ENCODE results near the gene CRYBB3. TPM values are rescaled to one million over a fixed set of nuclear protein-coding genes. Genes with fewer than 3 reads are reported as not detected.

CRYBB3 gene
- polyA plus RNA-seq, 1 donor (not counting 4 experiments of a cell fraction or from before 2014, with no cell fraction given): not detected

- Histone ChIP-seq H3K36me3 (ENCODE audit: control insufficient read depth in 2 of 2, extremely low read depth in 1 of 2, insufficient read depth in 2 of 2, low read length in 2 of 2) (peaks cover 0 to 1% of the 10 kb centered on the region in 2 experiments), H3K4me3 (ENCODE audit: control insufficient read depth in 2 of 3, extremely low read depth in 1 of 3, insufficient read depth in 2 of 3, low read depth in 1 of 3, low read length in 3 of 3) (no peak overlapping the region), H3K4me2 (ENCODE audit: control insufficient read depth, extremely low read depth, insufficient read depth, low read depth, low read length) (no peak overlapping the region), H3K9me1 (ENCODE audit: control insufficient read depth, extremely low read depth, insufficient read depth, low read length) (no peaks in the 10 kb centered on the region), H3K9ac (ENCODE audit: control insufficient read depth, extremely low read depth, insufficient read depth, low read length) (no peak overlapping the region), H4K20me1 (ENCODE audit: control insufficient read depth, extremely low read depth, insufficient read depth, low read length) (peaks cover 6% of the 10 kb centered on the region), H3K27ac (ENCODE audit: control insufficient read depth, insufficient read depth, low read length) (no peak overlapping the region), H3K9me3 (ENCODE audit: control insufficient read depth, low read depth, low read length) (no peaks in the 10 kb centered on the region), H2AFZ (ENCODE audit: control insufficient read depth, low read length) (no peak overlapping the region), H3K27me3 (ENCODE audit: control insufficient read depth, extremely low read depth, insufficient read depth, low read length) (no peaks in the 10 kb centered on the region), H3K4me1 (ENCODE audit: control insufficient read depth, extremely low read depth, insufficient read depth, low read length) (peaks cover 34% of the 10 kb centered on the region), H3K79me2 (ENCODE audit: control insufficient read depth, insufficient read depth, low read length) (no peaks in the 10 kb centered on the region)
- dilution Hi-C loops (cut with MboI; ENCODE audit: extremely low pct_ligation_motif_present, low sequenced_read_pairs): no loop called here
- TF ChIP-seq, protein P1, sequence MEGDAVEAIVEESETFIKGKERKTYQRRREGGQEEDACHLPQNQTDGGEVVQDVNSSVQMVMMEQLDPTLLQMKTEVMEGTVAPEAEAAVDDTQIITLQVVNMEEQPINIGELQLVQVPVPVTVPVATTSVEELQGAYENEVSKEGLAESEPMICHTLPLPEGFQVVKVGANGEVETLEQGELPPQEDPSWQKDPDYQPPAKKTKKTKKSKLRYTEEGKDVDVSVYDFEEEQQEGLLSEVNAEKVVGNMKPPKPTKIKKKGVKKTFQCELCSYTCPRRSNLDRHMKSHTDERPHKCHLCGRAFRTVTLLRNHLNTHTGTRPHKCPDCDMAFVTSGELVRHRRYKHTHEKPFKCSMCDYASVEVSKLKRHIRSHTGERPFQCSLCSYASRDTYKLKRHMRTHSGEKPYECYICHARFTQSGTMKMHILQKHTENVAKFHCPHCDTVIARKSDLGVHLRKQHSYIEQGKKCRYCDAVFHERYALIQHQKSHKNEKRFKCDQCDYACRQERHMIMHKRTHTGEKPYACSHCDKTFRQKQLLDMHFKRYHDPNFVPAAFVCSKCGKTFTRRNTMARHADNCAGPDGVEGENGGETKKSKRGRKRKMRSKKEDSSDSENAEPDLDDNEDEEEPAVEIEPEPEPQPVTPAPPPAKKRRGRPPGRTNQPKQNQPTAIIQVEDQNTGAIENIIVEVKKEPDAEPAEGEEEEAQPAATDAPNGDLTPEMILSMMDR (optimal IDR thresholded peaks at IDR 0.05 in 1 of 3, IDR thresholded peaks at IDR 0.05 in 1 of 3, conservative IDR thresholded peaks at IDR 0.05 in 1 of 3; ENCODE audit: extremely low read depth in 1 of 3, insufficient read depth in 2 of 3, low read length in 3 of 3): no peak
- TF ChIP-seq EZH2 (IDR thresholded peaks at IDR 0.05; ENCODE audit: low read length): no peak
- FAIRE-seq (no peak), DNase-seq (ENCODE audit: low read depth, low spot score) (no peak)
Observed at GRCh38 chr22:25162561-25162960, 37.1 kb upstream of the CRYBB3 start.

- Histone ChIP-seq H3K9ac (ENCODE audit: control insufficient read depth, extremely low read depth, insufficient read depth, low read length) (no peak overlapping the region), H3K27ac (ENCODE audit: control insufficient read depth, insufficient read depth, low read length) (no peak overlapping the region), H2AFZ (ENCODE audit: control insufficient read depth, low read length) (no peak overlapping the region), H3K79me2 (ENCODE audit: control insufficient read depth, insufficient read depth, low read length) (no peaks in the 10 kb centered on the region), H4K20me1 (ENCODE audit: control insufficient read depth, extremely low read depth, insufficient read depth, low read length) (peaks cover 6% of the 10 kb centered on the region), H3K36me3 (ENCODE audit: control insufficient read depth in 2 of 2, extremely low read depth in 1 of 2, insufficient read depth in 2 of 2, low read length in 2 of 2) (no peaks in the 10 kb centered on the region), H3K9me3 (ENCODE audit: control insufficient read depth, low read depth, low read length) (no peaks in the 10 kb centered on the region), H3K9me1 (ENCODE audit: control insufficient read depth, extremely low read depth, insufficient read depth, low read length) (no peaks in the 10 kb centered on the region), H3K4me1 (ENCODE audit: control insufficient read depth, extremely low read depth, insufficient read depth, low read length) (peaks cover 38% of the 10 kb centered on the region), H3K4me3 (ENCODE audit: control insufficient read depth in 2 of 3, extremely low read depth in 1 of 3, insufficient read depth in 2 of 3, low read depth in 1 of 3, low read length in 3 of 3) (no peak overlapping the region), H3K4me2 (ENCODE audit: control insufficient read depth, extremely low read depth, insufficient read depth, low read depth, low read length) (no peak overlapping the region), H3K27me3 (ENCODE audit: control insufficient read depth, extremely low read depth, insufficient read depth, low read length) (no peaks in the 10 kb centered on the region)
- no peak for TF ChIP-seq EZH2 (IDR thresholded peaks at IDR 0.05; ENCODE audit: low read length)
- TF ChIP-seq, protein P1 (optimal IDR thresholded peaks at IDR 0.05 in 1 of 3, IDR thresholded peaks at IDR 0.05 in 1 of 3, conservative IDR thresholded peaks at IDR 0.05 in 1 of 3; ENCODE audit: extremely low read depth in 1 of 3, insufficient read depth in 2 of 3, low read length in 3 of 3): no peak
- dilution Hi-C loops (cut with MboI; ENCODE audit: extremely low pct_ligation_motif_present, low sequenced_read_pairs): no loop called here
- FAIRE-seq (no peak), DNase-seq (ENCODE audit: low read depth, low spot score) (no peak)
Observed at GRCh38 chr22:25165785-25166184, 33.9 kb upstream of the CRYBB3 start.
